GM21515 (cell line): ENCODE results near the gene UBQLN4.

Source experiments
- ATAC-seq: cut with Tn5 transposase; IDR thresholded peaks from one replicate; pipeline ENCODE4 v1.9.1; 2021; ENCODE audit not compliant: unreplicated experiment

Gene UBQLN4

GRCh38 chr1:156019946-156020292, 33.7 kb downstream of the UBQLN4 start:
- no peak for ATAC-seq

- no peak for ATAC-seq
Measured at GRCh38 chr1:156014829-156015228, 38.8 kb downstream of the UBQLN4 start.

GRCh38 chr1:156012051-156012817, 41.4 kb downstream of the UBQLN4 start:
- peak; percentile 77 for ATAC-seq

GRCh38 chr1:156009404-156009803, 44.2 kb downstream of the UBQLN4 start:
- ATAC-seq = no peak

GRCh38 chr1:156006666-156007376, 46.8 kb downstream of the UBQLN4 start:
- ATAC-seq = no peak

- no peak for ATAC-seq
Measured at GRCh38 chr1:156004843-156005584, 48.6 kb downstream of the UBQLN4 start.

- no peak for ATAC-seq
Measured at GRCh38 chr1:156003923-156004188, 49.7 kb downstream of the UBQLN4 start.

- no peak for ATAC-seq
Measured at GRCh38 chr1:156002188-156002911, 51.2 kb downstream of the UBQLN4 start.

GRCh38 chr1:156001662-156002171, 51.9 kb downstream of the UBQLN4 start:
- ATAC-seq = no peak

- no peak for ATAC-seq
Measured at GRCh38 chr1:156001021-156001661, 52.5 kb downstream of the UBQLN4 start.

GRCh38 chr1:155999964-156000363, 53.6 kb downstream of the UBQLN4 start:
- no peak for ATAC-seq

GRCh38 chr1:155996166-155996565, 57.4 kb downstream of the UBQLN4 start:
- ATAC-seq = no peak

- no peak for ATAC-seq
Measured at GRCh38 chr1:155993595-155993994, 60.0 kb downstream of the UBQLN4 start.

GRCh38 chr1:155990005-155990739, 63.4 kb downstream of the UBQLN4 start:
- peak; percentile 33 for ATAC-seq

- ATAC-seq = peak; percentile 74
Measured at GRCh38 chr1:155989242-155990004, 64.2 kb downstream of the UBQLN4 start.
